Prostate gland (tissue), 2 donors: ENCODE data around the gene TRAPPC14. TPM values are rescaled to one million over a fixed set of nuclear protein-coding genes. Genes with fewer than 3 reads are reported as not detected.
"Not testable (repeated sequence)": the region's sequence is repeated elsewhere in the genome, so short reads cannot be mapped to it uniquely, and the experiment has no call there.

Experiments used
- DNase-seq: peaks from one replicate; pipeline ENCODE4 v3.0.0-alpha.2; 2019; ENCODE audit warnings: low spot score
- H3K27ac ChIP-seq, 2 donors: fragments of 200-600 bp; sonication (generic); 2 replicates each; pipeline ENCODE4 v1.5.1; 2017 to 2019
- H3K27me3 ChIP-seq: fragments of 200-600 bp; sonication (generic); replicated peaks from 2 replicates; pipeline ENCODE4 v1.5.1; 2019; ENCODE audit not compliant: insufficient read depth
- H3K36me3 ChIP-seq, 2 donors: fragments of 200-600 bp; sonication (generic); 1 replicate in 1 of 2; 2 replicates in 1 of 2; pipeline versions ENCODE4 v1.5.1 to v1.8.1; 2017 to 2019
- H3K4me1 ChIP-seq: fragments of 200-600 bp; sonication (generic); replicated peaks from 2 replicates; pipeline ENCODE4 v1.5.1; 2019
- H3K4me3 ChIP-seq, 2 donors: fragments of 200-600 bp; sonication (generic); 2 replicates each; pipeline ENCODE4 v1.5.1; 2017 to 2019
- H3K9me3 ChIP-seq: fragments of 200-600 bp; sonication (generic); 2 replicates; pipeline ENCODE4 v1.5.1; 2017
- POLR2A ChIP-seq: fragments of 450-650 bp; IDR thresholded peaks from one replicate; pipeline ENCODE4 v1.6.1; 2016; ENCODE audit warnings: antibody characterized with exemption, mild to moderate bottlenecking
- POLR2AphosphoS5 ChIP-seq: sonication (generic); formaldehyde crosslinking; IDR thresholded peaks from one replicate; pipeline ENCODE4 v1.6.1; 2017; ENCODE audit warnings: antibody characterized with exemption
- WGBS: methylation state at CpG from one replicate; pipeline ENCODE4 v1.1.5; 2018; 5-methylcytosine and 5-hydroxymethylcytosine counted together
- intact Hi-C: fragments of 100-400 bp; cut with DNase I; formaldehyde crosslinking; loops from one replicate; pipeline ENCODE4 v1.14.2; 2022
- total RNA-seq, 2 donors: library from RNA; depleted of rRNA; stranded (reverse); fragments of >200 nt; gene quantifications; one replicate each; pipeline ENCODE4 v1.1.0, GENCODE V29; 2016
- TF ChIP-seq, protein P1 (sequence below), 4 experiments: fragments of 200-600 bp in 2 of 4; fragments of 450-650 bp in 2 of 4; sonication (generic) in 2 of 4; IDR thresholded peaks; 1 replicate in 3 of 4; 2 replicates in 1 of 4; pipeline ENCODE4 v1.5.1; 2016 to 2019; ENCODE audit warnings: antibody characterized with exemption in 4 of 4, mild to moderate bottlenecking in 2 of 4, moderate library complexity in 2 of 4

Gene TRAPPC14
- total RNA-seq, 2 donors from 2014 or later = 21.2 to 43.4 TPM

GRCh38 chr7:100189061-100189460 lies 30.5 kb upstream of the TRAPPC14 start:
- DNase-seq = no peak
- WGBS = 72% methylated on average over 3 of the region's 3 CpGs
- Histone ChIP-seq H3K4me3 (no peak overlapping the region), H3K27ac (no peak overlapping the region), H3K9me3 (no peaks in the 10 kb centered on the region), H3K4me1 (no peaks in the 10 kb centered on the region), H3K36me3 (no peaks in the 10 kb centered on the region), H3K27me3 (no peaks in the 10 kb centered on the region)
- intact Hi-C loops = no loop called here
- TF ChIP-seq, protein P1, sequence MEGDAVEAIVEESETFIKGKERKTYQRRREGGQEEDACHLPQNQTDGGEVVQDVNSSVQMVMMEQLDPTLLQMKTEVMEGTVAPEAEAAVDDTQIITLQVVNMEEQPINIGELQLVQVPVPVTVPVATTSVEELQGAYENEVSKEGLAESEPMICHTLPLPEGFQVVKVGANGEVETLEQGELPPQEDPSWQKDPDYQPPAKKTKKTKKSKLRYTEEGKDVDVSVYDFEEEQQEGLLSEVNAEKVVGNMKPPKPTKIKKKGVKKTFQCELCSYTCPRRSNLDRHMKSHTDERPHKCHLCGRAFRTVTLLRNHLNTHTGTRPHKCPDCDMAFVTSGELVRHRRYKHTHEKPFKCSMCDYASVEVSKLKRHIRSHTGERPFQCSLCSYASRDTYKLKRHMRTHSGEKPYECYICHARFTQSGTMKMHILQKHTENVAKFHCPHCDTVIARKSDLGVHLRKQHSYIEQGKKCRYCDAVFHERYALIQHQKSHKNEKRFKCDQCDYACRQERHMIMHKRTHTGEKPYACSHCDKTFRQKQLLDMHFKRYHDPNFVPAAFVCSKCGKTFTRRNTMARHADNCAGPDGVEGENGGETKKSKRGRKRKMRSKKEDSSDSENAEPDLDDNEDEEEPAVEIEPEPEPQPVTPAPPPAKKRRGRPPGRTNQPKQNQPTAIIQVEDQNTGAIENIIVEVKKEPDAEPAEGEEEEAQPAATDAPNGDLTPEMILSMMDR (IDR thresholded peaks at IDR 0.05) = no peak
- TF ChIP-seq POLR2A (no peak), POLR2AphosphoS5 (no peak)

DNA sequence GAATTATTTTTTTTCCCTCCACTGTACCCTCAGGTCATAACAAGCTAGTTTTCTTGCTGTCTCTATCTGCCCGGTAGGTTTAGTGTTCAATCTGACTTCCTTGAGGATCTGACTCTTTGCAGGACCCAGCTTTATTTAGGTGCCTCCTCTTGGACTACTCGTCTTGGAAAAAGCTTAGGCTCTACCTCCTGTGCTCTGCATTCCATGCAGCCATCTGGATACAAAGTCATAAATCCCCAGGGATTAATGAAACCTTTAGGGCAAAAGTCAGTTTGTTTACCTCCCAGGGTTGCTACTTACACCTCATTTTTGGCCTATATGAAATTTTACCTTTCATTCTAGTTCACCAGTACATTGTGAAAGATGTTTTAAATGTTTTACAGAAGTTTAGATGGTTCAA lies 27.2 kb upstream of the TRAPPC14 start:
- Histone ChIP-seq H3K4me3 (no peak overlapping the region), H3K4me1 (no peaks in the 10 kb centered on the region), H3K27ac (no peak overlapping the region), H3K9me3 (no peaks in the 10 kb centered on the region), H3K27me3 (no peaks in the 10 kb centered on the region), H3K36me3 (no peaks in the 10 kb centered on the region)
- 69% methylated on average over 2 of the region's 2 CpGs for WGBS
- DNase-seq = no peak
- TF ChIP-seq POLR2AphosphoS5 (no peak), POLR2A (no peak)
- TF ChIP-seq, protein P1 (IDR thresholded peaks at IDR 0.05) = no peak
- intact Hi-C loops = no loop called here

GRCh38 chr7:100183090-100183489 lies 24.6 kb upstream of the TRAPPC14 start:
- H3K27me3 ChIP-seq, H3K36me3 ChIP-seq, H3K4me3 ChIP-seq, intact Hi-C loops, H3K27ac ChIP-seq, H3K9me3 ChIP-seq, DNase-seq, H3K4me1 ChIP-seq: not testable (repeated sequence)
- 85% methylated on average over 6 of the region's 6 CpGs for WGBS

GRCh38 chr7:100182616-100183015 lies 24.1 kb upstream of the TRAPPC14 start:
- H3K4me3 ChIP-seq, H3K27me3 ChIP-seq, H3K27ac ChIP-seq, H3K4me1 ChIP-seq, intact Hi-C loops, DNase-seq, H3K9me3 ChIP-seq, H3K36me3 ChIP-seq: not testable (repeated sequence)
- 80% methylated on average over 6 of the region's 6 CpGs for WGBS

DNA sequence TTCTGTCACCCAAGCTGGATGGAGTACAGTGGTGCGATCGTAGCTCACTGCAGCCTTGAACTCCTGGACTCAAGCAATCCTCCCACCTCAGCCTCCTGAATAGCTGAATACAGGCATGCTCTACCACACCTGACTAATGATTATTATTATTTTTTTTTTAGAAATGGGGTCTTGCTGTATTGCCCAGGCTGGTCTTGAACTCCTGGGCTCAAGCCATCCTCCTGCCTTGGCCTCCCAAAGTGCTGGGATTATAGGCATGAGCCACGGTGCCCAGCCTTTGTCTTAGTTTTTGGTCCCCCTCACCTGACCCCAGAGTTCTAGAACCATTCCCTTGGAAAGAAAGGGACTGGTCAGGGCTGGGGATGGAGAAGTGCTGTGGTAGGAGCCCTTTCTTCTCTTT lies 21.6 kb upstream of the TRAPPC14 start:
- 95% methylated on average over 3 of the region's 3 CpGs for WGBS
- H3K9me3 ChIP-seq, intact Hi-C loops, DNase-seq, H3K36me3 ChIP-seq, H3K27ac ChIP-seq, H3K27me3 ChIP-seq, H3K4me1 ChIP-seq, H3K4me3 ChIP-seq: not testable (repeated sequence)

- intact Hi-C loops = no loop called here
- H3K4me1 ChIP-seq = no peaks in the 10 kb centered on the region
- DNase-seq = peak; percentile 88
- H3K9me3 ChIP-seq = no peaks in the 10 kb centered on the region
- no peaks in the 10 kb centered on the region for H3K27me3 ChIP-seq
- 8% methylated on average over 77 of the region's 78 CpGs for WGBS
- TF ChIP-seq POLR2AphosphoS5 (peak; percentile 50), POLR2A (no peak)
- H3K27ac ChIP-seq = no peak within 1 kb of the TSS
- peak within 1 kb of the TSS; percentile 20 for H3K4me3 ChIP-seq
- H3K36me3 ChIP-seq = no peaks in the 10 kb centered on the region
Observed at GRCh38 chr7:100177045-100178001, 18.8 kb upstream of the TRAPPC14 start, which contains the start of the genes GPC2 and STAG3. Gene GPC2 (minus strand): TSS chr7:100177381. CDS start chr7:100177199, 182 bp downstream. Gene STAG3 (plus strand): TSS chr7:100177918. CDS start chr7:100180557, 2,639 bp downstream.
